ENCODE results near the gene NPTXR. TPM values are rescaled to one million over a fixed set of nuclear protein-coding genes. Genes with fewer than 3 reads are reported as not detected.

Gene NPTXR
- total and polyA plus RNA-seq, 4 donors, result 0.05 to 0.45 (median 0.16) TPM

- H3K36me3 ChIP-seq (ENCODE audit: control insufficient read depth in 4 of 4, insufficient read depth in 3 of 4, low read depth in 1 of 4, low read length in 3 of 4), result no peaks in the 10 kb centered on the region
- no peak overlapping the region for H3K27ac ChIP-seq (ENCODE audit: low read depth in 1 of 2, low read length in 2 of 2)
- no peaks in the 10 kb centered on the region for H3K4me1 ChIP-seq (ENCODE audit: control insufficient read depth in 4 of 4, insufficient read depth in 4 of 4, low read length in 3 of 4)
- no peak overlapping the region for H3K9ac ChIP-seq (ENCODE audit: low read depth in 1 of 2, low read length in 2 of 2)
- 90% methylated on average over 16 of the region's 16 CpGs for WGBS
- no peak for TF ChIP-seq CTCF (IDR thresholded peaks at IDR 0.05; ENCODE audit: low read depth, low read length, missing input control)
- no peak for TF ChIP-seq FOXA2 (IDR thresholded peaks at IDR 0.05)
- no peak for TF ChIP-seq RXRA (IDR thresholded peaks at IDR 0.05)
- no peak for TF ChIP-seq MAX (IDR thresholded peaks at IDR 0.05)
- no peak for TF ChIP-seq EGR1 (IDR thresholded peaks at IDR 0.05; ENCODE audit: low read depth in 2 of 2)
- no peak for TF ChIP-seq FOXA1 (IDR thresholded peaks at IDR 0.05)
- no peak for TF ChIP-seq RAD21 (IDR thresholded peaks at IDR 0.05)
- TF ChIP-seq ZBTB33 (IDR thresholded peaks at IDR 0.05), result no peak
- TF ChIP-seq HNF4G (IDR thresholded peaks at IDR 0.05), result no peak
- no peak for TF ChIP-seq NR2F2 (IDR thresholded peaks at IDR 0.05)
- TF ChIP-seq ATF3 (IDR thresholded peaks at IDR 0.05), result no peak
- TF ChIP-seq HNF4A (conservative IDR thresholded peaks at IDR 0.05), result no peak
- no peak for TF ChIP-seq GABPA (IDR thresholded peaks at IDR 0.05 in 1 of 2, conservative IDR thresholded peaks at IDR 0.05 in 1 of 2)
- TF ChIP-seq TAF1 (conservative IDR thresholded peaks at IDR 0.05), result no peak
- no peak for TF ChIP-seq YY1 (IDR thresholded peaks at IDR 0.05)
- TF ChIP-seq REST (IDR thresholded peaks at IDR 0.05), result no peak
- H3K27me3 ChIP-seq (ENCODE audit: control insufficient read depth in 4 of 4, insufficient read depth in 4 of 4, low read length in 3 of 4), result no peaks in the 10 kb centered on the region
- H3K9me3 ChIP-seq (ENCODE audit: control insufficient read depth in 4 of 4, low read length in 3 of 4), result peaks cover 0 to 16% (median 4%) of the 10 kb centered on the region in 4 donors
- DNase-seq (ENCODE audit: low spot score), result no peak
- H3K4me3 ChIP-seq (ENCODE audit: low read depth in 1 of 3, low read length in 3 of 3), result no peak overlapping the region
These were observed 17.4 kb downstream of the NPTXR start for GRCh38 chr22:38826386-38826785.

GRCh38 chr22:38824585-38824984 lies 19.2 kb downstream of the NPTXR start:
- 2% methylated on average over 4 of the region's 4 CpGs for WGBS
- H3K9ac ChIP-seq (ENCODE audit: low read depth in 1 of 2, low read length in 2 of 2), result no peak overlapping the region
- TF ChIP-seq HNF4G (IDR thresholded peaks at IDR 0.05) (no peak), FOXA1 (IDR thresholded peaks at IDR 0.05) (no peak), CTCF (IDR thresholded peaks at IDR 0.05; ENCODE audit: low read depth, low read length, missing input control) (peak; percentile 31), RXRA (IDR thresholded peaks at IDR 0.05) (no peak), JUND (IDR thresholded peaks at IDR 0.05) (no peak), GABPA (IDR thresholded peaks at IDR 0.05 in 1 of 2, conservative IDR thresholded peaks at IDR 0.05 in 1 of 2) (no peak), EGR1 (IDR thresholded peaks at IDR 0.05; ENCODE audit: low read depth in 2 of 2) (no peak), SP1 (IDR thresholded peaks at IDR 0.05) (no peak), ZBTB33 (IDR thresholded peaks at IDR 0.05) (no peak)

More at GRCh38 chr22:38824585-38824984, 19.2 kb downstream of the NPTXR start:
- Histone ChIP-seq H3K9me3 (ENCODE audit: control insufficient read depth in 4 of 4, low read length in 3 of 4) (peaks cover 0 to 12% (median 4%) of the 10 kb centered on the region in 4 donors), H3K27ac (ENCODE audit: low read depth in 1 of 2, low read length in 2 of 2) (no peak overlapping the region), H3K4me3 (ENCODE audit: low read depth in 1 of 3, low read length in 3 of 3) (no peak overlapping the region), H3K27me3 (ENCODE audit: control insufficient read depth in 4 of 4, insufficient read depth in 4 of 4, low read length in 3 of 4) (no peaks in the 10 kb centered on the region), H3K4me1 (ENCODE audit: control insufficient read depth in 4 of 4, insufficient read depth in 4 of 4, low read length in 3 of 4) (no peaks in the 10 kb centered on the region), H3K36me3 (ENCODE audit: control insufficient read depth in 4 of 4, insufficient read depth in 3 of 4, low read depth in 1 of 4, low read length in 3 of 4) (no peaks in the 10 kb centered on the region)
- DNase-seq (ENCODE audit: low spot score), result peak; percentile 66

Data from liver (tissue), 9 donors.